ACHN (cell line): Measurements from ENCODE around the gene HYI.
A peak's percentile ranks its signal among the peaks of the same experiment; 100 is the strongest.
"Not testable (repeated sequence)": the region's sequence is repeated elsewhere in the genome, so short reads cannot be mapped to it uniquely, and the experiment has no call there.

ENCODE experiments used
- DNase-seq: peaks from one replicate; pipeline ENCODE4 v3.0.0-alpha.2; 2015
- in situ Hi-C: cut with HindIII; loops from 2 replicates; pipeline ENCODE4 v1.10.0; 2017; ENCODE audit warnings: low sequenced_read_pairs, low pct_ligation_motif_present, low pct_unique_long_range_greater_than_20kb

HYI gene

GRCh38 chr1:43415901-43416300 is 37.8 kb downstream of the HYI start:
- in situ Hi-C loops, result no loop called here
- no peak for DNase-seq

- peak; percentile 56 for DNase-seq
- in situ Hi-C loops, result no loop called here
These were observed 39.0 kb downstream of the HYI start for GRCh38 chr1:43414634-43415223.

- in situ Hi-C loops, DNase-seq: not testable (repeated sequence)
These were observed 40.3 kb downstream of the HYI start for GRCh38 chr1:43413426-43413825.

GRCh38 chr1:43410571-43410970 is 43.2 kb downstream of the HYI start:
- no peak for DNase-seq
- in situ Hi-C loops, result no loop called here

GRCh38 chr1:43405876-43406234 is 47.9 kb downstream of the HYI start:
- in situ Hi-C loops, result no loop called here
- no peak for DNase-seq

GRCh38 chr1:43405219-43405875 is 48.4 kb downstream of the HYI start:
- no peak for DNase-seq
- in situ Hi-C loops, result no loop called here

- no peak for DNase-seq
These were observed 49.4 kb downstream of the HYI start for GRCh38 chr1:43404353-43404752.

GRCh38 chr1:43402089-43402865 is 51.5 kb downstream of the HYI start:
- DNase-seq, result no peak
- in situ Hi-C loops, result no loop called here

More at GRCh38 chr1:43404353-43404752, 49.4 kb downstream of the HYI start:
- in situ Hi-C loops, result no loop called here
